Ishikawa (cell line): ENCODE data around the gene TSPAN9.

ENCODE experiments used
- CEBPB ChIP-seq: IDR thresholded peaks from 2 replicates; pipeline ENCODE4 v1.6.1; 2012
- CREB1 ChIP-seq: IDR thresholded peaks from 2 replicates; pipeline ENCODE4 v1.6.1; 2012; ENCODE audit warnings: low read depth
- EGR1 ChIP-seq: IDR thresholded peaks from 2 replicates; pipeline ENCODE4 v1.6.1; 2012
- EP300 ChIP-seq: IDR thresholded peaks from 2 replicates; pipeline ENCODE4 v1.6.1; 2012; ENCODE audit warnings: borderline replicate concordance
- FOXM1 ChIP-seq: IDR thresholded peaks from 2 replicates; pipeline ENCODE4 v1.6.1; 2012; ENCODE audit warnings: low read depth, borderline replicate concordance
- MAX ChIP-seq: IDR thresholded peaks from 2 replicates; pipeline ENCODE4 v1.6.1; 2012
- NFIC ChIP-seq: IDR thresholded peaks from 2 replicates; pipeline ENCODE4 v1.6.1; 2012
- RAD21 ChIP-seq: IDR thresholded peaks from 2 replicates; pipeline ENCODE4 v1.6.1; 2012; ENCODE audit warnings: low read depth
- REST ChIP-seq: IDR thresholded peaks from 2 replicates; pipeline ENCODE4 v1.6.1; 2012; ENCODE audit warnings: low read depth, mild to moderate bottlenecking
- TAF1 ChIP-seq: IDR thresholded peaks from 2 replicates; pipeline ENCODE4 v1.6.1; 2012; ENCODE audit warnings: low read depth, mild to moderate bottlenecking
- TCF12 ChIP-seq: IDR thresholded peaks from 2 replicates; pipeline ENCODE4 v1.6.1; 2012; ENCODE audit warnings: low read depth
- TEAD4 ChIP-seq: IDR thresholded peaks from 2 replicates; pipeline ENCODE4 v1.6.1; 2012
- YY1 ChIP-seq: IDR thresholded peaks from 2 replicates; pipeline ENCODE4 v1.6.1; 2012; ENCODE audit warnings: low read depth
- ZBTB7A ChIP-seq: IDR thresholded peaks from 2 replicates; pipeline ENCODE4 v1.6.1; 2012; ENCODE audit warnings: low read depth
- TF ChIP-seq, protein P1 (sequence below): IDR thresholded peaks from 2 replicates; pipeline ENCODE4 v1.6.1; 2012

Gene TSPAN9

GRCh38 chr12:3085341-3086139, 8.4 kb downstream of the TSPAN9 start:
- TF ChIP-seq, protein P1, sequence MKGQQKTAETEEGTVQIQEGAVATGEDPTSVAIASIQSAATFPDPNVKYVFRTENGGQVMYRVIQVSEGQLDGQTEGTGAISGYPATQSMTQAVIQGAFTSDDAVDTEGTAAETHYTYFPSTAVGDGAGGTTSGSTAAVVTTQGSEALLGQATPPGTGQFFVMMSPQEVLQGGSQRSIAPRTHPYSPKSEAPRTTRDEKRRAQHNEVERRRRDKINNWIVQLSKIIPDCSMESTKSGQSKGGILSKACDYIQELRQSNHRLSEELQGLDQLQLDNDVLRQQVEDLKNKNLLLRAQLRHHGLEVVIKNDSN, result no peak
- no peak for TF ChIP-seq TEAD4

GRCh38 chr12:3086211-3086610, 9.0 kb downstream of the TSPAN9 start:
- TF ChIP-seq MAX (no peak), YY1 (no peak), TEAD4 (no peak), ZBTB7A (no peak), NFIC (no peak), REST (no peak), EP300 (no peak), CREB1 (no peak), CEBPB (no peak), TAF1 (no peak), FOXM1 (no peak), EGR1 (no peak), TCF12 (no peak), RAD21 (no peak)
- TF ChIP-seq, protein P1, result no peak

- no peak for TF ChIP-seq YY1
- TF ChIP-seq EP300, result no peak
- no peak for TF ChIP-seq TAF1
- no peak for TF ChIP-seq TCF12
- TF ChIP-seq CEBPB, result no peak
- TF ChIP-seq NFIC, result no peak
- TF ChIP-seq TEAD4, result no peak
- TF ChIP-seq, protein P1, result no peak
- no peak for TF ChIP-seq REST
- TF ChIP-seq EGR1, result no peak
- TF ChIP-seq FOXM1, result no peak
- no peak for TF ChIP-seq RAD21
Observed at GRCh38 chr12:3086729-3087323, 9.6 kb downstream of the TSPAN9 start.

DNA sequence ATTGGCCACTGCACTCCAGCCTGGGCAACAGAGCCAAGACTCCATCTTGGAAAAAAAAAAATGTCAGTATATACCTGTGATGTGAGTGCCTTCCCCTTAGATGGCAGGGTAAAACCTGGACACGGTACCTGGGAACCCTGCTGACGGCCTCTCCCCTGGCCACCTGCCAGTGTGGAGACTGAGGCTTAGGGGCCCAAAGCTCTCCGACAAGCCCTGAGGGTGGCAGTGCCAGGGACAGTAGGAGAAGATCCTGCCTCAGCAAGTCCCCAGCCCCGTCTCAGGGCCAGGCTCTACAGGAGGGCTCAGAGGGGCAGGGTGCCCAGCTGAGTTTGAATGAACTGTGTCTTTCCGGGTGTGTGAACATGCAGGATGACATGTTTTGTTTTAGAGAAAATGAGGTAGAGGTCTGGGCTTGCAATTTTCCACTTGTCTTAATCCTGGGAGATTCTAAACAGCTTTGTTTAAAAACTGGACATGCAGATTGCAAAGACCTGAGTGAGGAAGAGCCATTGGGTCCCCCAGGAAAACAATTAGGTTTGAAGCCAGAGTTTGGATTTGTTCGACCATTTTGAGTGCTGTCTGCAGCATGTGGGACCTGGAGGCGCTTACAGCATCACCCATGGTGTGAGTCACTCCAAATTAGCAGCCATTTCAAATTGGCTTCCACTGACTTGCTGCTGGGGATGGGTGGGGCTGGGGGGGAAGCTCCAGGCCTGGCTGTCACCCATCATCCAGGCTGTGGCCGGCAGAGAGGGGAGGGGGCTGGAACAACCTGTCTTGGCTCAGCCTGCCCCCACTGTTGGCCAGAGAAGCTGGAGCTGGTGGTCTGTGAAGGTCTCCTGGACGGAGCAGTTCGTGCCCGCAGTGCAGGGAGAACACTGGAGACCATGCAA, 10.8 kb downstream of the TSPAN9 start:
- TF ChIP-seq CREB1 (no peak), CEBPB (no peak)
- TF ChIP-seq, protein P1, result no peak

DNA sequence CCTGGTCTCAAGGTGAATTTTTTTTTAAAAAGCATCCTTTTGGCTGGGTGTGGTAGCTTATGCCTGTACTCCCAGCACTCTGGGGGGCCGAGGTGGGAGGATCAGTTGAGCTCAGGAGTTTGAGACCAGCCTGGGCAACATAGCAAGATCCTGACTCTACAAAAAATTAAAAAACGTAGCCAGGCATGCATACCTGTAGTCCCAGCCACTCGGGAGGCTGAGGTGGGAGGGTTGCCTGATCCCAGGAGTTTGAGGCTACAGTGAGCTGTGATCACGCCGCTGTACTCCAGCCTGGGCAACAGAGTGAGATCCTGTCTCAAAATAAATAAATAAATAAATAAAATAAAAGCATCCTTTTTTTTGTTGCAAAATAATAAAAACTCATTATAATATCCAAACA, 12.4 kb downstream of the TSPAN9 start:
- TF ChIP-seq NFIC (no peak), RAD21 (no peak), TAF1 (no peak), EGR1 (no peak), CEBPB (no peak), ZBTB7A (no peak), MAX (no peak), FOXM1 (no peak), REST (no peak), CREB1 (no peak), YY1 (no peak), EP300 (no peak), TEAD4 (no peak)
